Adrenal gland (tissue), 12 donors: ENCODE measurements around the gene LSAMP. TPM values are rescaled to one million over a fixed set of nuclear protein-coding genes. Genes with fewer than 3 reads are reported as not detected.

Experiments
- DNase-seq, 7 donors: peaks; one replicate each; pipeline ENCODE4 v3.0.0-alpha.2; 2019 to 2020
- H3K27ac ChIP-seq, 5 donors: fragments of 200-600 bp; sonication (generic) in 4 of 5; 1 replicate in 3 of 5; 2 replicates in 2 of 5; pipeline versions ENCODE4 v1.5.1 to v1.8.0; 2016 to 2020; ENCODE audit warnings: mild to moderate bottlenecking in 1 of 5
- H3K27me3 ChIP-seq: fragments of 200-600 bp; 2 replicates; pipeline ENCODE4 v1.8.0; 2021
- H3K36me3 ChIP-seq, 2 donors: fragments of 200-600 bp; replicated peaks in 1 of 2; 1 replicate in 1 of 2; 2 replicates in 1 of 2; pipeline versions ENCODE4 v1.5.1 to v1.8.0; 2018 to 2022
- H3K4me1 ChIP-seq, 2 donors: fragments of 200-600 bp; replicated peaks in 1 of 2; 1 replicate in 1 of 2; 2 replicates in 1 of 2; pipeline versions ENCODE4 v1.5.1 to v1.8.0; 2018 to 2021
- H3K4me3 ChIP-seq, 4 donors: fragments of 200-600 bp; sonication (generic) in 3 of 4; one replicate each; pipeline ENCODE4 v1.5.1; 2016 to 2018
- H3K9me3 ChIP-seq, 3 donors: fragments of 200-600 bp; sonication (generic) in 1 of 3; replicated peaks in 1 of 3; 1 replicate in 2 of 3; 2 replicates in 1 of 3; pipeline versions ENCODE4 v1.5.1 to v1.8.0; 2016 to 2021
- CTCF ChIP-seq, 6 experiments: fragments of 450-650 bp in 4 of 6; fragments of 200-600 bp in 2 of 6; sonication (generic) in 1 of 6; IDR thresholded peaks; 1 replicate in 5 of 6; 2 replicates in 1 of 6; pipeline versions ENCODE4 v1.5.1 to v1.8.0; 2016 to 2021; ENCODE audit warnings: antibody characterized with exemption in 6 of 6, mild to moderate bottlenecking in 2 of 6, moderate library complexity in 1 of 6
- POLR2A ChIP-seq, 2 donors: fragments of 450-650 bp; IDR thresholded peaks; one replicate each; pipeline ENCODE4 v1.6.1; 2017; ENCODE audit warnings: antibody characterized with exemption in 2 of 2, mild to moderate bottlenecking in 2 of 2, moderate library complexity in 1 of 2
- WGBS, 4 donors: extraction: QIAGEN DNeasy Blood & Tissue Kit in 2 of 4; methylation state at CpG; one replicate each; pipeline versions ENCODE4 v1.1.5 to v1.1.7; 2013 to 2017; 5-methylcytosine and 5-hydroxymethylcytosine counted together
- intact Hi-C, 2 donors: fragments of 100-400 bp; cut with DNase I; formaldehyde crosslinking; loops; one replicate each; pipeline versions ENCODE4 v1.14.1 to v1.15.0; 2022 to 2023
- polyA plus RNA-seq, 3 donors: library from polyadenylated mRNA; stranded (reverse); fragments of 200-250 nt in 2 of 3; fragments of 350-450 nt in 1 of 3; fragmentation: Illumina TruSeq in 1 of 3; extraction: RNeasy Lipid Tissue Mini Kit (QIAGEN cat#74804) in 1 of 3; gene quantifications; one replicate each; pipeline ENCODE4 v1.2.3, GENCODE V29; 2013 to 2014
- total RNA-seq, 9 donors: library from RNA; depleted of rRNA in 4 of 9; stranded (reverse); fragments of >200 nt in 4 of 9; fragments of 120-200 nt in 1 of 9; fragmentation: NEBNext Ultra II Directional in 1 of 9; extraction: Animal tissue kit (Norgen Biotek cat#: 25700) in 1 of 9; gene quantifications; one replicate each; pipeline versions ENCODE4 v1.1.0 to v1.2.4, GENCODE V29; 2013 to 2023
- donor health status: healthy with polysubstance abuse.
- donor health status: Bipolar disorder and iron deficiency.
- donor health status: DM: yes; HTN: yes; CAD: no.
- donor health status: DM: no; HTN: no; CAD: no.
- donor health status: DM: no; HTN: no; CAD: no.
- donor health status: DM: yes; HTN: yes; CAD: no.

LSAMP gene
- total and polyA plus RNA-seq, 12 donors: 5.8 to 53.5 (median 24.3) TPM

GRCh38 chr3:116238846-116239565 is 206.3 kb downstream of the LSAMP start:
- H3K4me1 ChIP-seq: no peaks in the 10 kb centered on the region
- intact Hi-C loops: no loop called here
- no peaks in the 10 kb centered on the region for H3K9me3 ChIP-seq
- no peak overlapping the region for H3K27ac ChIP-seq
- H3K27me3 ChIP-seq: no peaks in the 10 kb centered on the region
- DNase-seq: no peak
- no peak overlapping the region for H3K4me3 ChIP-seq
- 18 to 52% (median 30%) methylated on average over 2 of the region's 2 CpGs for WGBS, 4 donors
- H3K36me3 ChIP-seq: no peaks in the 10 kb centered on the region
- TF ChIP-seq POLR2A (IDR thresholded peaks at IDR 0.05) (no peak), CTCF (IDR thresholded peaks at IDR 0.05) (no peak)

- DNase-seq: no peak
- H3K4me1 ChIP-seq: no peaks in the 10 kb centered on the region
- 54 to 64% (median 56%) methylated on average over 4 of the region's 4 CpGs for WGBS, 4 donors
- no peak overlapping the region for H3K4me3 ChIP-seq
- no peaks in the 10 kb centered on the region for H3K36me3 ChIP-seq
- H3K27me3 ChIP-seq: no peaks in the 10 kb centered on the region
- no peak overlapping the region for H3K27ac ChIP-seq
- TF ChIP-seq POLR2A (IDR thresholded peaks at IDR 0.05) (no peak), CTCF (IDR thresholded peaks at IDR 0.05) (no peak)
- no peaks in the 10 kb centered on the region for H3K9me3 ChIP-seq
- intact Hi-C loops: no loop called here
These were observed 211.5 kb downstream of the LSAMP start for GRCh38 chr3:116233711-116234357.

- no peaks in the 10 kb centered on the region for H3K4me1 ChIP-seq
- no peak for DNase-seq
- H3K27me3 ChIP-seq: no peaks in the 10 kb centered on the region
- no peaks in the 10 kb centered on the region for H3K36me3 ChIP-seq
- intact Hi-C loops: no loop called here
- no peak overlapping the region for H3K27ac ChIP-seq
- no peak overlapping the region for H3K4me3 ChIP-seq
- no peaks in the 10 kb centered on the region for H3K9me3 ChIP-seq
- TF ChIP-seq POLR2A (IDR thresholded peaks at IDR 0.05) (no peak), CTCF (IDR thresholded peaks at IDR 0.05) (no peak)
- WGBS, 4 donors: 79 to 82% (median 81%) methylated on average over 5 of the region's 5 CpGs
These were observed 214.8 kb downstream of the LSAMP start for GRCh38 chr3:116230431-116231020.

GRCh38 chr3:116226266-116226665 is 219.0 kb downstream of the LSAMP start:
- WGBS, 4 donors: 77 to 87% (median 83%) methylated on average over 1 of the region's 1 CpG
- H3K4me1 ChIP-seq: no peaks in the 10 kb centered on the region
- peaks cover 0 to 5% (median 0%) of the 10 kb centered on the region in 3 donors for H3K9me3 ChIP-seq
- intact Hi-C loops: no loop called here
- no peak for DNase-seq
- no peak for TF ChIP-seq POLR2A (IDR thresholded peaks at IDR 0.05)
- no peak for TF ChIP-seq CTCF (IDR thresholded peaks at IDR 0.05)
- no peak overlapping the region for H3K27ac ChIP-seq
- H3K27me3 ChIP-seq: no peaks in the 10 kb centered on the region
- no peak overlapping the region for H3K4me3 ChIP-seq
- no peaks in the 10 kb centered on the region for H3K36me3 ChIP-seq
